H1 (cell line): ENCODE results near the gene TMPRSS3. TPM values are rescaled to one million over a fixed set of nuclear protein-coding genes. Genes with fewer than 3 reads are reported as not detected.

Experiments
- ASH2L ChIP-seq: fragments of 200-600, 300-600 bp; sonication (generic); IDR thresholded peaks from one replicate; pipeline ENCODE4 v1.7.1; 2017; ENCODE audit warnings: low read length
- BACH1 ChIP-seq: IDR thresholded peaks from 2 replicates; pipeline ENCODE4 v1.6.1; 2012; ENCODE audit warnings: low read length, improper control_type of control experiment
- CHD7 ChIP-seq: fragments of 300-600 bp; sonication (generic); IDR thresholded peaks from 2 replicates; pipeline ENCODE4 v1.7.1; 2012; ENCODE audit warnings: low read length, moderate library complexity, mild to moderate bottlenecking, inconsistent platforms; ENCODE audit not compliant: insufficient replicate concordance
- CREB1 ChIP-seq: IDR thresholded peaks from 2 replicates; pipeline ENCODE4 v1.6.1; 2012; ENCODE audit warnings: inconsistent platforms
- SIN3A ChIP-seq, 2 experiments: IDR thresholded peaks in 1 of 2; conservative IDR thresholded peaks in 1 of 2; 2 replicates each; pipeline ENCODE4 v1.6.1; 2011 to 2012; ENCODE audit warnings: low read length in 2 of 2, improper control_type of control experiment in 1 of 2, low read depth in 1 of 2, mild to moderate bottlenecking in 1 of 2
- polyA plus RNA-seq, 7 experiments: library from polyadenylated mRNA; depleted of rRNA in 3 of 7; stranded (reverse) in 5 of 7; unstranded in 2 of 7; fragments of >200 nt in 5 of 7; fragments of 200-250 nt in 2 of 7; gene quantifications; 1 replicate in 5 of 7; 2 replicates in 1 of 7; 4 replicates in 1 of 7; pipeline versions ENCODE4 v1.2.1 to v1.2.3, GENCODE V29; 2011 to 2013; ENCODE audit warnings: missing spikeins in 2 of 7, mixed read lengths in 2 of 7
- total RNA-seq: library from RNA; stranded (reverse); fragmentation: NEBNext Ultra II Directional; extraction: Animal tissue kit (Norgen Biotek cat#: 25700); gene quantifications from 2 replicates; pipeline ENCODE4 v1.2.1, GENCODE V29; 2021

Gene TMPRSS3
- total and polyA plus RNA-seq, 2 of the 8 experiments (the other 6 are each of a cell fraction or from before 2014, with no cell fraction given), result 0.38 TPM; not detected in 1

GRCh38 chr21:42375966-42376337, 19.9 kb downstream of the TMPRSS3 start (continued):
- TF ChIP-seq SIN3A (conservative IDR thresholded peaks at IDR 0.05 in 1 of 2, IDR thresholded peaks at IDR 0.05 in 1 of 2; ENCODE audit: low read depth in 1 of 2, low read length in 2 of 2) (no peak), CHD7 (no peak), ASH2L (no peak), BACH1 (no peak), CREB1 (no peak)
- TF ChIP-seq, all 59 proteins: peak for 0
